Limb (tissue), 2 donors: ENCODE data around the gene GLRX5.
A peak's percentile ranks its signal among the peaks of the same experiment; 100 is the strongest.

Experiments used
- DNase-seq, 2 donors: peaks; one replicate each; pipeline ENCODE4 v3.0.0-alpha.2; 2016; ENCODE audit errors: extremely low spot score in 2 of 2

GLRX5 gene

DNA sequence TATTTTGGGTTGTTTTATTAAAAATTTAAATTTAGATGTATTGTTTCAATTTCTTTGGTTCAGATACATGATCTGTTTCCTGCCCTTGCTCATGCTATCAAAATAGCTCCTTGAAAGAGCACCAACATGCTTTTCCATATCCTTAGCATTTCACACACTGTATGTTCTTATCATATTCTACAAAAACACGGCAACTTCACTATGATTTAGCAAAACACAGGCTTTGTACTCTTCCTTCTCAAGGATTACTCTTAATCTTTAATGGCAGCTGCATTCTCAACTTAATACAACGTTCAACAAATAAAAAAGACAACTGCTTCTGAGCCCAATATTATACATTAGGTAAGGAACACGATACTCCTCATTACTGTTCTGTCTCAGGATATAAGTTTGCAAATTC lies 2.9 kb upstream of the GLRX5 start:
- DNase-seq, result no peak

GRCh38 chr14:95533391-95533821 lies 1.4 kb upstream of the GLRX5 start:
- peak in 1 of 2 donors; percentile 27 for DNase-seq

DNA sequence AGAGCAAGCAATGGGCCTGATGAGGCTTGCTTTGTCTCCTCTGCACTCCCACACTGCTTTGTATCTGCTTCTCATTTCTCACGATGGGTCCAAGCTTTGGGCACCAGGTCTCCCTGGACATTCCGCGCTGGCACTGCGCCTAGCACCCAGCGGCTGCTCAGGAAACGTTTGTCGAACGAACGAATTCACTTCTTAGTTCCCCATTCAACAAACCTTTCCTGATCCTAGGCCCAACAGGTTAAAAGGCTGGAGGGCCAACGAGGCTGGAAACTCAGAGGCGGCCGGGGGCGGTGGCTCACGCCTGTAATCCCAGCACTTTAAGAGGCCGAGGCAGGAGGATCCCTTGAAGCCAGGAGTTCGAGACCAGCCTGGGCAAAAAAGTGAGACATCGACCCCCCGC lies 1.0 kb upstream of the GLRX5 start:
- peak in 1 of 2 donors; percentile 40 for DNase-seq

GRCh38 chr14:95535226-95536021 lies 574 bp downstream of the GLRX5 start:
- DNase-seq, result peak in 1 of 2 donors; percentile 40

DNA sequence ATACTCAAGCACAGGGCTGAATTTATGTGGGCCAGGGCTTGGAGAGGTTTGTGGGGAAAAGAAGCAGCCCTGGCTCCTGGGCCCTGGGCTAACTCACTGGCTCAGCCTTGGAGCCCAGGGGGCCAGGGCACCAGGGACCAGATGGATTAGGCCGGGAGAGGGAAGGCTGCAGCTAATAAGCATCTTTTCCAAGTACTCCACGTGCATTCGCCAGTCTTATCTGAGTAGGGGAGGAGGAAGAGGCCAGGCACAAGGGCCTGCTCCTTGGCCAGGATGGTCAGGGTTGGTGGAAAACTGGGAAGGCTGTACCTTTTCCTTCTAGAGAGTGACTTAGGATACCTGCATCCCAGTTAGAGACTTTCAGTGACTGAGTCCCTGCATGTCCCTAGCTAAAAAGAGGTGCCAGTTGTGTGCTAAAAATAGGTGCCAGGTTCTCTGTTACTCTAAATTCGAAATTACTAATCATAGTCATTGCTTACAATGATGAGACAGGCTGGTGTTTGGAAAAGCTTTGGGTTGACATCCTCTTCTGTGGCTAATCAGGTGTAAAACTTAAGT lies 1.3 kb downstream of the GLRX5 start:
- no peak for DNase-seq

GRCh38 chr14:95536671-95537070 lies 1.8 kb downstream of the GLRX5 start:
- no peak for DNase-seq

GRCh38 chr14:95537298-95538089 lies 2.6 kb downstream of the GLRX5 start:
- no peak for DNase-seq

DNA sequence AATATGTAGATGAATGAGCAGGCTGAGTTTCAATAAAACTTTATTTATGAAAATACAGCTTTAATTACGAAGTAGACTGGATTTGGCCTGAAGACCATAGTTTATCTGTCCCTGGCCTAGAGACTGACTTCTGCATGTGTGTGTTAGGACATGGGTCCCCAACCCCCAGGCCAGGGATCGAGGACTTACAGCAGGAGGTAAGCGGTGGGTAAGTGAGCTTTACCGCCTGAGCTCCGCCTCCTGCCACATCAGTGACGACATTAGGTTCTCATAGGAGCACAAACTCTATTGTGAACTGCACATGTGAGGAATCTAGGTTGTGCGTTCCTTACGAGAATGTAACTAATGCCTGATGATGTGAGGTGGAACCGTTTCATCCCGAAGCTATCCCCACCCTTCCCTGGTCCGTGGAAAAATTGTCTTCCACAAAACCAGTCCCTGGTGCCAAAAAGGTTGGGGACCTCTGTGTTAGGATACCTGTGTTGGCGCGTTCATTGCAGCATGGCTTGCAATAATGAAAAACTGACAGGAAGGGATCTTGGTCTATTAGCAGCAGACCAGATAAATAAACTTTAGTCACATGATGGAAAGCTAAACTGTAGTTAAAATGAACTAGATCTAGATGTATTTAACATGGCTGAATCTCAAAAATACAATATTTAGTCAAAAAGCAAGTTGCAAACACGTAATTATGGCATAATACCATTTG lies 4.1 kb downstream of the GLRX5 start:
- no peak for DNase-seq

GRCh38 chr14:95540236-95540855 lies 5.5 kb downstream of the GLRX5 start:
- DNase-seq, result no peak

GRCh38 chr14:95541346-95541745 lies 6.5 kb downstream of the GLRX5 start:
- no peak for DNase-seq

DNA sequence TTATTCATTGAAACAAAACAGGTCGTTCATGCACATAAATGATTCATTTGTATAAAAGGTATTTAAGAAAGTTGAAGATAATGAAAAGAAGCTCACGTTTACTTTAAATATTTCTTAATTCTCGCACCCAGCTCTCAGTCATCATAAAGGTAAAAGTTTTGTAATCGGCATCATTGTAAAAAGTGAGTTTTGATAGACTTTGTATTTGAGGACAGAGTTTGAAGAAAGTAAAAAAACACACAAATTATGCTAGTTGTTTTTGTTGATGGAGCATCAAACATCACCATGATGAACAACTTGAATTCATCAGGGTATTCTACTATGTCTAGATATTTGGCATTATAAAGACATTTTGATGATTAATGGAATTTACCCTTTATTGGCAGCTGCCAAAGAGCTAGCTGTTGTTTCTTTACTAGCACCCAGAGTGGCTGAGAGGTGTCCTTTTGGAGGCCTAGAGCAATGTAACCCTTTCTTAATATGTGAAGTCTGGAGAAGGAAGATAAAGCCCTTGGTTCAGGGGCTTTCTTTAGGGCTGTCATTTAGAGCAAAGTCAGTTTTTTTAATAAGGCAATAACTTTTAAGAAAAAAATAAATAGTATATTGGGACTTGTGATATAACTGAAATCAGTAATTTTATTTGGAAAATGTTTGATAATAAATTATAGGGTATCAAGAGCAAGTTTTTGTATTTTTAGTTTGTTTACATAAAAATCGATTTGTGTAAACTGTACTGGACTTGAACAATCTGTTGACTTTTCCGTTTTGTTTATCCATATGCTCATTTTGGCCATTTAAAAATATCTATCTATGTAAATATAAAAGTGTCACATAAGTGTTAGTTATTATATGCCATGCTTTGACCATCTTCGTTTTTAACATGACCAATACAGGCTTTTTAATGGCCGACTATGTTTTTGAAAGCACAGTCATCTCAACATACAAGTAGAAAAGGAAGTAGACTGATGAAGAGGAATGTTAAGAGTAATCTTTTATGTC lies 7.4 kb downstream of the GLRX5 start:
- DNase-seq, result no peak

- no peak for DNase-seq
Observed at GRCh38 chr14:95543021-95543420, 8.2 kb downstream of the GLRX5 start.

GRCh38 chr14:95544588-95544987 lies 9.7 kb downstream of the GLRX5 start:
- no peak for DNase-seq

GRCh38 chr14:95545515-95546168 lies 10.8 kb downstream of the GLRX5 start:
- DNase-seq, result no peak

- no peak for DNase-seq
Observed at GRCh38 chr14:95547272-95547625, 12.4 kb downstream of the GLRX5 start.

DNA sequence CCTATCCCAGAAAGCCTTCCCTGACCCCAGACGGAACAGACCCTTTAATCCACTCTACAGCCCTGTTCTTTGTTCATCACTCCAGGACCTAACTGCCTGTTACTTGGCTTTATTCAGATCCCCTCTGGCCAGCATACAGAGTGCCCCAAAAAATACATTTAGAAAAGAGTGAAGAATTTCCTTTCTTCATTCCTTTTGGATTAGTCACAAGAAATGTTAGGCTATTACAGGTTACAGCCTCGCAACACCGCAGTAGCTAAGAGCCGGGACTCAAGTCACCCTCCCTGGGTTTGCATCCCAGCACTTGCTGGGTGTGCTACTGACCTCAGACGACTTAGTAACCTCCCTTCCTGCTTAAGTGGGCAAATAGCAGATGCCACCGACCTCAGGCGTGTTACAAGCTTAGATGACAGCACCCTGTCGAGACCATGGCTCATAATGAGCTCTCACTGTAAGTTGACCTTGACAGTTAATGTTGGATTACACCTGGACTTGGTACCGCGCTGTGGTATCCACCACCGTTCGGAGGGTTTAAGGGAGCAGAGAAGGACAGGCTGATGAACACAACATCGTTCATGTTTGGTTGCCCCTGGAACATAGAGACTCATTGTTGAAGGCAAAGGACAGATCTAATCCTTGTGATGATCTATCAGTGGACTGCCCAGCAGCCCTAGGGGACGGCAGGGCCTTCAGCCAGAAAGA lies 12.9 kb downstream of the GLRX5 start:
- DNase-seq, result no peak

DNA sequence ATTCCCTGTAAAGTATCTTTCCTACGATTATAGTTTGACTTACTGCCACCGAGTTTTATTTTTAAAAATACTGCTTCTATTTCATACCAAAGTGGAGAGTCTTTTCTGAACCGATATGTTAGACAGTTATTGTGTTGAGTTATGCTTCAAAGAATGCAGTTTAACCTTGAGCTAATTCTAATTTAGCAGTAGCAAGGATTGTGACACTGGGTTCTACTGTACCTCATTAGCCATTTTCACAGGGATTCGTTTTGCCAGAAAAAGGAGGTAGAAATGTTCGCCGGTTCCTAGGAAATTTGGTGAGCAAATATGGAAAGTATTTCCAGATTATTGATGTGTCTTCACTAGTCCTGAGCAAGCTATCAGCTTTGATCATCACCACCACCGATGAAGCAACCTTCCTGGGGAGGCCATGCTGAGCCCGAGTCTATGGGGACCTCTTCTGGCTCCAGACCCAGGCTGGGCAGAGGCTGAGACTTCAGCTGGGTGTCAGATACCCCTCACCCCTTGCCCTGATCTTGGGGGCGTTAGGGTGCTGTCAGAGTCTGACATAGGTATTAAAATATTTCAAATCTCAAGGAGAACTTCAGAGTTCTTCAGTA lies 13.6 kb downstream of the GLRX5 start:
- no peak for DNase-seq
